ENCODE measurements around the gene CSE1L. TPM values are rescaled to one million over a fixed set of nuclear protein-coding genes. Genes with fewer than 3 reads are reported as not detected.
"Not testable (repeated sequence)": the region's sequence is repeated elsewhere in the genome, so short reads cannot be mapped to it uniquely, and the experiment has no call there.

CSE1L gene
- total RNA-seq, 1 donor from 2014 or later, result 136 TPM

- H3K4me3 ChIP-seq (ENCODE audit: low read depth, low read length), result no peak overlapping the region
- TF ChIP-seq CTCF (conservative IDR thresholded peaks at IDR 0.05; ENCODE audit: low read depth, low read length), result no peak
- DNase-seq (ENCODE audit: low read depth), result no peak
These were observed 54.9 kb downstream of the CSE1L start for GRCh38 chr20:49100972-49101371.

- no peak for TF ChIP-seq CTCF (conservative IDR thresholded peaks at IDR 0.05; ENCODE audit: low read depth, low read length)
These were observed 56.9 kb downstream of the CSE1L start for GRCh38 chr20:49103019-49103418.

DNA sequence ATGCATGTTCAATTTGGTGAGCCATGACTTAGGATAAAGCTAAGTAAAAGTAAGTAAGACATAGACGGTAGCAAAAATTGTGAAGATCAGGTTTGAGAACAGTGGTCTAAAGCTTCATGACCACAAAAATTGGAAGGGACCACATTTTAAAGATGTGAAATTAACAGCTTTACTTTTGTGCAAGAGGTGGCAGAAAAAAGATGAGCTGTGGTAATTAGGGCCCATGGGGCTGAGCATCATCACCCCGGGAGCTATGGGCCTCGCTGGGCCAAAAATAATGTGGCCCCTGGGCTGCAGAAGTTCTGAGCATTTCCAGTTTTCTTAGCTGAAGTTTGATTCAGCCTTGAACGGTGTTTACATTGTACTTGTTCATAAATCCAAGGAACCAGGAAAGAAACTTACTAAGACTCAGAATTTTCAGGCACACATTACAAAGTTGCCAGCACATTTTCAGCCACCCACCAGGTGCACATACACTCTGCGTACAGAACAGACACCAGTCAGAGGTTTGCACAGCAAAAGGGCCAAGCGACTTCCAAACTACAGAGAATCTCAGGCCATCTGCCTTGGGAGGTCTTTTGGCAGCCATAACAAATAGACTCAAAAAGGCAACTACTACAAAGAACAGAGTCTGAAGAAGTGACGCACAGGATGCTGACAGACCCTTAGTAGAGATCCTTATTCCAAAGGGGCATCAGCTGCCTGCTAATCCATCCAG is 57.7 kb downstream of the CSE1L start:
- TF ChIP-seq CTCF (conservative IDR thresholded peaks at IDR 0.05; ENCODE audit: low read depth, low read length), result no peak
- no peak overlapping the region for H3K4me3 ChIP-seq (ENCODE audit: low read depth, low read length)
- DNase-seq (ENCODE audit: low read depth), result no peak

More at GRCh38 chr20:49103019-49103418, 56.9 kb downstream of the CSE1L start:
- DNase-seq (ENCODE audit: low read depth), result no peak
- no peak overlapping the region for H3K4me3 ChIP-seq (ENCODE audit: low read depth, low read length)

DNA sequence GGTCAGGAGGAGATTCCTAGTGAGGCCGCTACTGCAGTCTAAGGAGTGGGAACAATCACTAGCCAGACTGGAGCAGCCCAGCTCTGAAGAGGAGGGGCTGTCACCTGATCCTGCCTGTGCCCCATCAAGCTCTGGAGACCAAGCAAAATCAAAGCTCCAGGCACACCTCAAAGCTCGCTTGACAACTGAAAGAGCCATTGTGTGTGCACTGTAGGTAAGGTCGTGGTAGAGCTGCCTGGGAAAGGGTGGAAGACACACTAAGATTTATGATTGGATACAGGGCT is 58.2 kb downstream of the CSE1L start:
- no peak for TF ChIP-seq CTCF (conservative IDR thresholded peaks at IDR 0.05; ENCODE audit: low read depth, low read length)
- no peak for DNase-seq (ENCODE audit: low read depth)
- H3K4me3 ChIP-seq (ENCODE audit: low read depth, low read length), result no peak overlapping the region

DNA sequence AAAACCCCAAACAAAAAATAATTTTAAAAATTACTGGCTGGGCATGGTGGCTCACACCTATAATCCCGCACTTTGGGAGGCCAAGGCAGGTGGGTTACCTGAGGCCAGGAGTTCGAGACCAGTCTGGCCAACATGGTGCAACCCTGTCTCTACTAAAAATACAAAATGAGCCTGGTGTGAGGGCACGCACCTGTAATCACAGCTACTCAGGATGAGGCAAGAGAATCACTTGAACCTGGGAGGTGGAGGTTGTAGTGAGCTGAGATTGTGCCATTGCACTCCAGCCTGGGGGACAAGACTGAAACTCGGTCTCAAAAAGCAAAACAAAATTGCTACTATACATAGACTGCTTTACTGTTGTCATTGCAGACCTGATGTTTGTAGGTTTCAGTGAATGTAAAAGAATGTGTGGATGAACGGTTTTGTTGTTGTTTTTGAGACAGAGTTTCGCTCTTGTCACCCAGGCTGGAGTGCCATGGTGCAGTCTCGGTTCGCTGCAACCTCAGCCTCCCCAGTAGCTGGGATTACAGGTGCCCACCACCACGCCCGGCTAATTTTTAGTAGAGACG is 59.0 kb downstream of the CSE1L start:
- DNase-seq (ENCODE audit: low read depth); H3K4me3 ChIP-seq (ENCODE audit: low read depth, low read length): not testable (repeated sequence)

GRCh38 chr20:49106328-49106727 is 60.2 kb downstream of the CSE1L start:
- no peak for DNase-seq (ENCODE audit: low read depth)
- no peak overlapping the region for H3K4me3 ChIP-seq (ENCODE audit: low read depth, low read length)
- TF ChIP-seq CTCF (conservative IDR thresholded peaks at IDR 0.05; ENCODE audit: low read depth, low read length), result no peak

DNA sequence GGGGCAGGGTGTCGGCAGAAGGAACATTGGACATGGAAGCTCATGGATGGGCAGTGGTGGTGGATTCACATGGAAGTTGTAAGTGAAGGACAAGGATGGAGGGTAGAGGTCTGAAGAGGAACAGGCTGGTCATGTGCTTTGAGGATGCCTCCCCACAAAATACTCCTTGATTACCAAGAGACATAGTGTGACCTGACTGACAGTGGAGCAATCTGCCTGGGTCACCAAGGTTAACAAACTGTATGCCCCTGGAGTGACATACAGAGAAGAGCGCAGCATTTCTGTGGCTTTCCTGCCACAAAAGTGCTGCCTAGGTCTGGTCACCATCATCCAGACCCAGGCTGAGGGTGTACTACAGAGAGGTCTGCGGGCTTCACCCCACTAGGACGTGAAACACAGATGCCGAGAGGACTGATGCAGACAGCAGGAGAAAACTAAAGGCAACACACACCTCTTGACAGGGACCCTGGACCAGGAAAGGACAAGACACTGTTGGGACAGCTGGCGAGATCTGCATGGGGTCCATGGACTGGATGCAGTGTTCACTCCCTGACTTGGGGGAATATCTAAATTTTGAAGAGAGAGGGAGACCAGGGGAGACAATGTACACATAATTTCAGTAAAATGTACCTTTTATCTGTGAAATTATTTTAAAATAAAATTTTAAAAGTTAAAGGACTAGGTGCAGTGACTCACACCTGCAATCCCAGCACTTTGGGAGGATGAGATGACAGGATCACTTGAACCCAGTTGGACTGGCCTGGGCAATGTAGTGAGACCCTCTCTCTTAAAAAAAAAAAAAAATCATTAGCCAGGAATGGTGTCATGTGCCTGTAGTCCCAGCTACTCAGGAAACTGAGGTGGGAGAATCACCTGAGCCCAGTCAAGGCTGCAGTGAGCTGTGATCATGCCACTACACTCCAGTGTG is 64.9 kb downstream of the CSE1L start:
- TF ChIP-seq CTCF (conservative IDR thresholded peaks at IDR 0.05; ENCODE audit: low read depth, low read length), result no peak
- DNase-seq (ENCODE audit: low read depth), result no peak
- no peak overlapping the region for H3K4me3 ChIP-seq (ENCODE audit: low read depth, low read length)
